NCI-H1930 (cell line): ENCODE results near the gene R3HDM4.

Experiments
- DNase-seq, 2 experiments: peaks; one replicate each; lab custom pipeline; 2025; lab: John Stamatoyannopoulos, UW

Gene R3HDM4

DNA sequence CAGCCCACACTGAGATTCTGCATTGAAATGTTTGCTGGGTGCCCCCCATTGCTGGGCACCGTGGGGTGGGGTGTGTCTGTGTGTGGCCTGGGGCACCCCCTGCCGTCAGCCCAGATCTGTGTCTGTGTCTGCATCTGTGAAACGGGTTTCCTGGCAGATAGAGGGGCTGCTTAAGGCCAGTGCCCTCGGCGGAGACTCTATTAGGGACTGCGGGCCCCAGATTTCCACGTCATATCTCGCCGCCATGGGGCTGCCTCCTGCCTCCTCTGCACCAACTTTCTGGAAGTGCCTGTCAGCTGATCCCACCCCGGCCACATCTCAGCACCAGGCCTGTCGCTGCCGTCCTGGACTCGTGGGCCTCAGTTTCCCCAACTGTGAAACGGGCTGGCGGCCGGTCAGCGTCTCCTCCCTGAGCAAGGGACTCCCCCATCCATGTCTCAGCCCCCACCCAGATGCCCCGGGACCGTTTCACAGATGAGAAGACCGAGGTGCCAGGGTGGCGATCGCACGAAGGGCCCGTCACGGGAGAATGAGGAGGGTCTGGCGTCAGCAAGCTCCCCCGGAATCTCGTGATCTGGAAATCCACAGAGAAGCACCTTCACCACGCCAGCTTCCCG, 34.2 kb upstream of the R3HDM4 start:
- no peak for DNase-seq

GRCh38 chr19:945401-946252, 32.6 kb upstream of the R3HDM4 start:
- DNase-seq: no peak

DNA sequence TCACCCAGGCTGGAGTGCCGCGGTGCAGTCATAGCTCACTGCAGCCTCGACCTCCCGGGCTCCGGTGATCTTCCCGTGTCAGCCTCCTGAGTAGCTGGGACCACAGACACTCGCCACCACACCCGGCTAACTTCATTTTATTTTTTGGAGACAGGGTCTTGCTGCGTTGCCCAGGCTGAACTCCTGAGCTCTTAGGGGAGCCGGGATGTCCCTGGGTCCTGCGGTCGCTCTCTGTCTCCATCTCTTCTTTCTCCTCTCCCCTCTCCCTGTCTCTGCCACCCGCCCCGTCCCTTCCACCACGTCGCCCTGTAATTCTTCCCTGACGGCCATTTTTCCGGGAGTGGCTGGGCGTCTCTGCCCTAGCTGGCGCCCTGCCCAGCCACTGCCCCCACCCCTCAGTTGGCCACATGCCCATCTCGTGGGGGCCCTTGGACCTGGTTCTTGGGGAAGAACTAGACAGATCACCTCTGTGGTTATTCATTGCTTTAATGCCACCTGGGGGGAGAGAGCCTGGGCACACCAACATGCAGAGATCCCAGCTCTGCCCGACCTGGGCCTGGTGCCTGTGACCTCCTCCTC, 31.7 kb upstream of the R3HDM4 start:
- no peak for DNase-seq

DNA sequence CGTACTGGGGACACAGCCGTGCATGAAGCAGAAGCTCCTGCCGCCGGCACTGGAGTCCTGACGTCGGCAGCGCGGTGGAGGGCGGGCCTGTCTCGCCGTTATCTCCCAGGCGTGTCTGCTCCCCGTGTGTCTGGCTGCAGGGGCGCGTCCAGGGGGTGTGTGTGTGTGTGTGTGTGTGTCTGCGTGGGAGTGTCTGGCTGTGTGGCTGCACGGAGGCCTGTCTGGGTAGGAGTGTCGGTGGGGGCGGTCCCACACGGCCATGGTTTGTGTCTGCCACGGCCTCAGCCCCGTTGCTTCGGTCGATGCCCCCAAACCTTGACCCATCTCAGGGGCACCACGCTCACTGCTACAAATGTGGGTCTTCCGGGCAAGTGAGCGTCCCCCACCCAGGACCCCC, 31.1 kb upstream of the R3HDM4 start:
- DNase-seq: no peak

- no peak for DNase-seq
These were observed 30.6 kb upstream of the R3HDM4 start for GRCh38 chr19:943551-944170.

DNA sequence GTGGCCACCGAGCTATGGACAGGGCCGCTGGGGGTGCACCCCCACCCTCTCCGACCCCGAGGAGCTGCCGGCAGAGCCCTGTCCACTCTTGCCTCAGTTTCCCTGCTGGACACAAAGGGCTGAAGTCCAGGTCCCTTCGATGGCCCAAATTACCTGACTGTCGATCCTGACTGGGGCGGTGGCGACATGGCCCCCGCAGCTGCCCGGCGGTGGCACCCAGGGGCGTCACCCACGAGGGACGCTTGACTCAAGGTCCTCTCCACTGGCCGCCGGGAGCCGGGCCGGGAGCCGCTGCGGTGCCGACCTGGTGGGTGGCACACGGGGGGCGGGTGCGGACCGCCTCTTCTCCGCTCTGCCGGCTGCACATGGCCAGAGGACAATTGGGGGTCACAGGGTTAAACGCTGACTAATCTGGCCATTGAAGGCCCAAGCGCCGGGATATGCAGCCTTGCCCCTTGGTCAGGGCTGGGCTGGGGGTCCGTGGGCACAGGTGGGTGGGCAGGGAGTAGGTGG, 29.2 kb upstream of the R3HDM4 start:
- no peak for DNase-seq

GRCh38 chr19:941292-942132, 28.5 kb upstream of the R3HDM4 start:
- DNase-seq: no peak

DNA sequence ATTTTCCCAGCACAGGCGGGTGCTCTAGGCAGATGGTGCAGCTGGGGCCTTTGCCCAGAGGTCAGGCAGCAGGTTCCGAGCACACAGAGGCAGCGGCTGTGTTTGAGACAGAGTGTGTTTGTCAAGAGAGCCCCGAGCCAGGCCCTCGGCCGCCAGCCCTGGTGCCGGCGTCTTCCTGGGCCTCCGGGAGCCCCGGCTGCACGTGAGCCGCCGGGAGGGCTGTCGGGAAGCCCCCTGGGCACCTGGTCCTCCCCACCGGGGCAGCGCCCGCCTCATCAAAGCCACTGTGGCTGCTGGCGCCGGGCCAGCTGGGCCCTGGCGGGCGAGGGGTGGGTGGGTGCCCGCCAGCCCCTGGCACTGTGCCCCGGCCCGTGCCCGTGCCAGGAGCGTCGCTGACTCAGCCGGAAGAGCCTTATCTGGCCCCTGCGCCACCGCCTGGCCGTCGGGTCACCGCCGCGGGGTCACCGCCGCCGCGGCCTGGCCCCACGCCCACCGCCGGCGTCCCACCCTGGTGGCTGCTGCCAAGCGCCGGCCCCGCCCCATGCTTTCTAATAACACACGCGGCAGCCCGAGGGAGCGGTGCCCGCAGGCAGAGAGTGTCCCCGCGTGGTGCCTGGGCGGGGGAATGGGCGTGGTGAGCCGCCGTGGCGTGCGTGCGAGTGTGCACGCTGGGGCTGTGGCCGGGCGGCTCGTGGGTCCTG, 27.7 kb upstream of the R3HDM4 start:
- DNase-seq: no peak

DNA sequence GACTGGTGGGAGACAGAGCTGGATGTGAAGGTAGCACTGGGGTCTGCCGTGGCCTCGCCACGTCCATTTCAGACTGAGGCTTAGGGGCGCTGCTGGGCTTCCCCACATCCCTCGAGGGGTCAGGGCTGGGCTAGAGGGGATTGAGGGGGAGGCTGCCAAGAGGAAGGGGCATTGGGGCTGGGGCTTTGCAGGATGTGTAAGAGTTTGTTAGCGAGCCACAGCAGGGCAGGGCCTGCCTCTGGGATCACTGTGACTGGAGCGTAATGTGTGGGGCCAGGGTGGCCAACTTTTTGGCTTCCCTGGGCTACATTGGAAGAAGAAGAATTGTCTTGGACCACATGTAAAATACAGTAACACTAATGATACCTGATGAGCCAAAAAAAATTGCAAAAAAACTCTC, 26.9 kb upstream of the R3HDM4 start:
- DNase-seq: no peak

DNA sequence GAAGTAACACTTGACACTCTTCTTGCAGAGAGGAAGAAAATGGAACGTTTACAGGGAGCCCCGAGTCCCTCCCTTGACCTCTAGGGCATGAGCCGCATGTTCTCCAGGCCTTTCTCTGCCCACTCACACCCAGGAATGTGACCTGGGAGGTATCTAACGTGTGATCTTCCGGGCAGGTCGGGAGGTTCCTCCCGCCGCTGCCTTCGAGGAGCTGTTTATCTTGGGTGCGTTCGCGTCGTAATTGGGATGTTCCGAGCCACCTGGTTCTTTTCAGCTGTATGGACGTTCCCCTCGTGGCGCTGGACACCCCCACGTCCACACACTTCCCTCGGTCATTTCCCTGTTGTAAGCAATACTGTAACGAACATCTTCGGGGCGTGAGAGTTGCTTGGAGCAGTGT, 26.4 kb upstream of the R3HDM4 start:
- DNase-seq: no peak

- no peak for DNase-seq
These were observed 25.4 kb upstream of the R3HDM4 start for GRCh38 chr19:938233-938923.

DNA sequence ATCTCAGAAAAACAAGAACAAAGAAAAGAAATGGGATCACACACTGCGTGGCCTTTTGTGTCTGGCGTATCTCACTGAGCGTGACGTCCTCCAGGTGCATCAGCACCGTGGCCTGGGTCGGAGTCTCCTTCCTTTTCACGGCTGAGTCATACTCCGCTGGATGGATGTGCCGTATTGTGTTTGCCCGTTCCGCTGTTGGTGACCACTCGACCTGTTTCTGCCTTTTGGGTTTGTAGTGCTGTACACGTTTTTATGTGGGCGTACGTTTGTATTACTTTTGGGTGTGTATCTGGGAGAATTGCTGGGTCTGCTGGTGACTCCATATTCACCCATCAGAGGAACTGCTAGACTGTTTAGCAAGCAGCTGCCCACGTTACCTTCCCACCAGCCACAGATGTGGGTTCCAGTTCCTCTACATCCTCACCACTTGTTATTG, 24.3 kb upstream of the R3HDM4 start:
- no peak for DNase-seq

DNA sequence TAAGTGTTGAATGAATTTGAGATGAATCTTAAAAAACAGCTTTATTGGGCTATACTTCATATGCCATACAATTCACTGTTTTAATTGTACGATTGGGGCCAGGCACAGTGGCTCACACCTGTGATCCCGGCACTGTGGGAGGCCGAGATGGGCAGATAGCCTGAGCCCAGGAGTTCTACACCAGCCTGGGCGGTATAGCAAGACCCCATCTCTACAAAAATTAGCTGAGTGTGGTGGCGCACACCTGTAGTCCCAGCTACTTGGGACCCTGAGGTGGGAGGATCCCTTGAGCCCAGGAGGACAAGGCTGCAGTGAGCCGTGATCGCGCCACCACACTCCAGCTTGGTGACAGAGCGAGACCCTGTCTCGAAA, 23.1 kb upstream of the R3HDM4 start:
- DNase-seq: no peak

DNA sequence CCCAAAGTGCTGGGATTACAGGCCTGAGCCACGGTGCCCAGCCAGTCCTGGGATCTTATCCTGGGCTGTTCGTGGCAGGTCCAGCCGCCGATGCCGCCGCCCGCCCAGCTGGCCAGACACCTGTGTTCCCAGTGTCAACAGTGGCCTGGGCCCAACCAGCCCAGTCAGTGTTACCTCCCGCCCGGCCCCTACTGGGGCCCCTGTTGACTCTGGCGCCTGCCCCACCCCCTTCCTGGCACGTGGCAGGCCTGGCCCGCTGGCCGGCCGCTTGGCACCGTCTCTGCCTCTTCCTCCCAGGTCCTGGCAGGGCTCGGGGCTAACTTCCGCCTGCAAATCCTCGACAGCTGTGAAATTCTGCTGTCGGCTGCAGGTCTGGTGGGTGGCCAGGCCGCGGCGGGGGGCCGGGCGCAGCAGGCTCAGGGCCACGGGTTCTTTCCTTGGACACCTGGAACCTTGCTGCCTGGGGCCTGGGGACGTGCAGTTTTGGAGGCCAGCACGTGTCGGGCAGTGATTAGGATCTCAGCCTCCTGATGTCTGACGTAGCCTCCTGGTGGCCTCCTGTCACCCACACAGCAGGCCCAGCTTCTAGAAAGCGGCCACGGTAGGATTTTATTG, 22.0 kb upstream of the R3HDM4 start:
- no peak for DNase-seq

- no peak for DNase-seq
These were observed 21.3 kb upstream of the R3HDM4 start for GRCh38 chr19:934197-934840.

GRCh38 chr19:933553-933882, 20.5 kb upstream of the R3HDM4 start:
- no peak for DNase-seq

- DNase-seq: no peak
These were observed 19.9 kb upstream of the R3HDM4 start for GRCh38 chr19:932648-933552.

GRCh38 chr19:931860-932647, 19.0 kb upstream of the R3HDM4 start:
- DNase-seq: no peak
